ENCODE results near the gene BRAF.
"Not testable (repeated sequence)": the region's sequence is repeated elsewhere in the genome, so short reads cannot be mapped to it uniquely, and the experiment has no call there.

Gene BRAF

GRCh38 chr7:140702774-140703173, 222.0 kb downstream of the BRAF start:
- no peak for DNase-seq

DNA sequence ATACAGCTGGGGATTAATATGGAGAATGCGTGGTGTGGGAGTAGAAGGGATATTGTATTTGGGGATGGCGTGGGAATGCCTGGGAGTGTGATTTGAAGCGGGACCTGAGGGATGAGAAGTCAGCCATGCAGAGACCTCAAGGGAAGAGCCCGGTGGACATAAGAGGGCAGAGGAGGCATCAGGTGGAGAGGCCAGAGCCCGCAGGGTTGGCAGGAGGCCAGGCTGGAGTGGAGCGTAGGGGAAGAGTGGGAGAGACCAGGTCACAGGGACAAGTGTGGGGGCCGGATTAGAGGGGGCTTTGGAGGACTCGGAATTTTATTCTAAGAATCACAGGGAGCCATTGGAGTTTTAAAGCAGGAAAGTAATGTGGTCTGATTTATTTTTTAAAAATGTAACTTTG, 226.3 kb downstream of the BRAF start:
- no peak for DNase-seq

- DNase-seq = no peak
These were observed 227.1 kb downstream of the BRAF start for GRCh38 chr7:140697447-140698143.

DNA sequence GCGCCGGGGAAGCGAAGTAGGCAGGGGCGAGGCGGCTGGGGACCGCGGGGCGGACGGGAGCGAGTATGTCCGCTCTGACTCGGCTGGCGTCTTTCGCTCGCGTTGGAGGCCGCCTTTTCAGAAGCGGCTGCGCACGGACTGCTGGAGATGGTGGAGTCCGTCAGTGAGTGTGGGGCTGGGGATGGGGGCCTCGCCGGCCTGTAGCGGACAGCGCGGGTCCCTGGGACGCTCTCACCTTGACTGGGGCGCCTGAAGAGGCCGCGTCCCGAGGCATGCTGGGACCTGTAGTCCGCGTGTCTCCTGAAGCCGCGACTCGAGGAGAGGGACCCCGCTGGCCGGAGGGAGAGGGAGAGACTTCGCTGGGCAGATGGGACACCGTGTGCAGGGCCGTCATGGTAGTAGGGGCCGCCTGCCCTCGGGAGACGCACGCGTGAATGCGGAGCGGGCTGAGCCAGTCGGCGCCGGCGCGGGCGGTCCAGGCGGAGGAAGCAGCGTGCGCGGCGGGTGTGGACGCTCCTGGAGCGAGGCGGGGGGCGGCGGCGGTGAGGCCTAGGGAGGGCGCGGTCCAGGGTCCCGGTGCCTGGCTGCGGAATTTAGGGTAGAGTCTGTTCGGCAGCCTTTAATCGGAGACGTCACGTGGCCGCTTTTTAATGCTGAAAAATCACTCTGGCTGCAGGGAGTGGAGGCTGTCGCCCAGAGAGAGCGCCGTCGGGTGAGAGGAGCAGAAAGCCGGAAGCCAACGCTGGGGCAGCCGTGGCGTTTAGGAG, 227.9 kb downstream of the BRAF start, which contains the start of gene NDUFB2:
Gene NDUFB2, plus strand, starts transcription at position 29 of the 767 bp plus-strand sequence. Its CDS starts 37 bp downstream, at position 66.
- peak; percentile 50 for DNase-seq

- DNase-seq = peak; percentile 76
These were observed 228.6 kb downstream of the BRAF start for GRCh38 chr7:140696024-140696679.

DNA sequence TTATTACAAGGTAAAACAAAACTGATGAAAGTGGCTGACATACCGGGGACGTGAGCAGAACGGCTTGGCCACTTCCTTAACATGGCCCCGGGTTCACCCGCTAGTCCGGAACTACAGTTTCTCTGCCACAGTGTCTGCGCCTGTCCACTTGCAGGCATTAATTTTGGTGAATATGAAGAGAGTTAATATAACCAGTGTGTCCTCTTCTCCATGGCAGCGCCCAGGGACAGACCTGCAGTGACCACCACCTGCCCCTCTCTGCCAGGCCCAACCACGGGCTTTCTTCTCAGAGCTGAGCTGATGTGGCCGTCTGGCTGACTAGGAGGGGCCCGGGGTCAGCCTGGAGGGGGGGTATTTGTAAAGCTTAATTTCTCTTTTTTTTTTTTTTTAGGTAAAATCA, 229.3 kb downstream of the BRAF start:
- DNase-seq = no peak

DNA sequence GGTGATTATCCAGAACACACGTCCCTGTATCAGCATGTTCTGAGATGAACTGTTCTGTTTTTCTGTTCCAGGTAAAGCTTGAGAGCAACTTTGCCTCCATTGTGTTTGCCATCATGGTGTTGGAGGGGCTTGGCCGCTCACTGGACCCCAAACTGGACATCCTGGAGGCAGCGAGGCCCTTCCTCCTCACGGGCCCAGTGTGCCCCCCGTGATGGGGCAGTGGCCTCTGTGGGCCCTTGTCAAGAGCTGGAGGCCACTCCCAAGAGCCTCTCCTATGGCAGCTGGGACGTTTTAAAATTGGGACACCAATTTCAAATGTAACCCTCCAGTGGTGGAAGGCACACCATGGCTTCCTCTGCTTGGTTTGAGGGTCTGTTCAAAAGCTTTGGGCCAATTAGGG, 230.1 kb downstream of the BRAF start:
- no peak for DNase-seq

GRCh38 chr7:140693849-140694248, 230.9 kb downstream of the BRAF start:
- DNase-seq = not testable (repeated sequence)

GRCh38 chr7:140691376-140692045, 233.2 kb downstream of the BRAF start:
- DNase-seq = no peak

- no peak for DNase-seq
These were observed 235.3 kb downstream of the BRAF start for GRCh38 chr7:140689199-140690152.

GRCh38 chr7:140688341-140688740, 236.4 kb downstream of the BRAF start:
- no peak for DNase-seq

GRCh38 chr7:140686921-140687320, 237.8 kb downstream of the BRAF start:
- DNase-seq = no peak

GRCh38 chr7:140685407-140686087, 239.2 kb downstream of the BRAF start:
- DNase-seq = no peak

GRCh38 chr7:140684066-140684950, 240.4 kb downstream of the BRAF start:
- DNase-seq = no peak

DNA sequence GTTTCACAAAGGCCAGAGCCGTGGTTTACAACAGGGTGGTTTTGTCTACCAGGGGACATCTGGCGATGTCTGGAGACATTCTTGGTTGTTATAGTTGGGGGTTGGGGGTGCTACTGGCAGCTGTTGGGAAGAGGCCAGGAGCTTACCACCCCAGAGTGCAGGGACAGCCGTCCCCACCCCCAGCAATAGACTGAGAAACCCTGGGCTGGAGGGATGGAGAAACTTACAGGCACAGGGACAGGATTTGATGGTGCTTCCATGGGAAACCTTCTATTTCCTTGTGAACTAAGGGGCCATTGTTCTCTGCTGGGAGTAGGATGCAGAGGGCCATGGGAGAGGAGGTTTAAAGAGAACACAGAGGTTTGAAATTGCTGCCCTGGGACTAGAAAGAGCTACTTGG, 241.1 kb downstream of the BRAF start:
- no peak for DNase-seq

GRCh38 chr7:140681766-140682165, 243.0 kb downstream of the BRAF start:
- DNase-seq = no peak

DNA sequence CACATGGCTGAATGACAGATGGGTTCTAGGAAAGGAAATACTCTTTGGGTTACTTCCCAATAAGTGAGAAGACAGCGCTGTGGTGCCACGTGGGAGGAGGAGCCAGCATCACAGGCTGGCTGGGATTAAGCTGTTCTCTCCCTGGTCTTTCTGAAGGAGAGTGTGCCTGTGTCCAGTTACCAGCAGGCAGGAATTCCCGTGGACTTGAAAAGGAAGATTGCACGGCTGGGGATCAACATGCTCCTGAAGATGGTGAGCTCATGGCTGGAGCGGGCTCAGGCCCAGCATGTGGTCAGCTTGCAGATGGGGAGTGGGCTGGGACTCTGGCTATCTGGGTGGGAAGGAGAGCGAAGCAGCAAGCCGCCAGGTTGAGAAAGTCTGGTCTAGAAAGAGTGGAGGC, 243.8 kb downstream of the BRAF start:
- no peak for DNase-seq

DNA sequence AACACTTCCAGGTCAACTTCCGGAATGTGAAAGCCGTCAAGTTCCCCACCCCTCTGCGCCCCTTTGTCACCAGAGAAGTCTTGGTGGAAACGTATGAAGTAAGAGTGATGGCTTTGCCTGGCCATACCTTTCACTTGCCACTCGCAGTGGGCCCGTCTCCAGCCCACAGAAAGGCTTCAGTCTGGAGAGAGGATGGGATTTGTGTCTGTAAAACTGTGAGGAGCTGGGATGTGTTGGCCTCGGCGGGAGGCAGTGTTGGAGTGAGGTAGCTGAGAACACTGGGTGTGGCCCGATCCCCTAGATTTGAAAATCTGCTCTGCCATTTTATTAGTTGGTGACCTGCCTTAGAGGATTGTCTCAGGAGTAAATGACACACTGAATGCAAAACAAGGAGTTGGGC, 245.5 kb downstream of the BRAF start:
- no peak for DNase-seq

GRCh38 chr7:140678816-140679130, 246.0 kb downstream of the BRAF start:
- no peak for DNase-seq

DNA sequence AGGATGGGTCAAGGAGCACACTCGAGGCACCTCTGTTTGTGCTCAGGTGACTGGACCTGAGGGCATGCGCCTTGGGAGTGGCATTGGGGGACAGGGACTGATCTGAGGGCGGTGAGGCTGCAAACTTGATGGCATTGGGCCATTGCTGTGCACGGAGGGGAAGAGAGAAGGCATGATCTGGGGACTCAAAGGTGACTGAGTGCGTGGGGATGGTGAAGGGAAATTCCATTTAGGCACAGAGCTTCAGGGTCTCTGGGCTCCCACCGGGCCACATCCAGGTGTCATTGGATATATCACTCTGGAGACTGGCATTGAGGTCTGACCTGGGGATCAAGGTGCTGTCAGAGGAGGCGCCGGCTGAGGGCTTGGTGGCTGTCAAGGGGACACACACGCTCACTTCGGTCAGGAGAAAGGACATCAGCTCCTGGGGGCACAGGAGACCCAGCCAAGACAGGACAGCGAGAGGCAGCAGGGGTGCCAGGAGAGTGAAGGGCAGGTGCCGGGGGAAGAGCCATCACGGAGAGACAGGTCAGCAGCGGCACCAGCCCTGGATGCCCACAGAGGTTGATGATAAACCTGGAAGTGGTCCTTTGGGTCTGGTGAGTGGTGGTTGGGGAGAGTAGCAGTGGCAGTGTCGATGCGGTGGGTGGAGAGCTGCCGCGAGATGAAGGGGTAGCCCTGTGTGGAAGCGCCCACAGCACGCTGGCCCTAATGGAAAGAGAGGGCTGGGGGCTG, 246.5 kb downstream of the BRAF start:
- no peak for DNase-seq
